HG03045 (cell line): ENCODE results near the gene TEX12.
"Not testable (repeated sequence)": the region's sequence is repeated elsewhere in the genome, so short reads cannot be mapped to it uniquely, and the experiment has no call there.

Experiments
- ATAC-seq: cut with Tn5 transposase; IDR thresholded peaks from one replicate; pipeline ENCODE4 v1.9.1; 2021; ENCODE audit warnings: mild to moderate bottlenecking, moderate library complexity; ENCODE audit not compliant: unreplicated experiment

TEX12 gene, protein sequence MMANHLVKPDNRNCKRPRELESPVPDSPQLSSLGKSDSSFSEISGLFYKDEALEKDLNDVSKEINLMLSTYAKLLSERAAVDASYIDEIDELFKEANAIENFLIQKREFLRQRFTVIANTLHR

DNA sequence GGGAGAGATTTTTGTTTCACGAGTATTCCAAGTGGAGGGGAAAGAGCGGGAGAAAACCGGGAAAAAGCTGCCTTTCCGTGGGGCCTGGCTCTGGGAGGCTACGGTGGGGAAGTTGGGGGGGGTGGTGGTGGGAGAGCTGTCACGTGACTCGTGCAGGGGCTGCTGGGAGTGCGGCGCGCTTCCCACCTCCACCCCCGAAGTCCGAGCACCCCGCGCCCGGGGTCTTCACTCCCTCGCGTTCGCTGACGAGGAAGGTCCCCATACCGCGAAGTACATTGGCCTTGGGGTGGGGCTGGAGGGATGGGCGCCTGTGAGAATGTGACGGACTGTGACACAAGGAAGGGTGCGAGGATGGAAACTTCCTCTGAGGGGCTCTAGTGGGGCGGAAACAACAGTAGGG lies at the start of gene TEX12:
TSS of gene TEX12 (plus strand) at position 228 of the 400 bp plus-strand sequence. CDS start 1,897 bp downstream, outside the sequence.
- no peak for ATAC-seq

DNA sequence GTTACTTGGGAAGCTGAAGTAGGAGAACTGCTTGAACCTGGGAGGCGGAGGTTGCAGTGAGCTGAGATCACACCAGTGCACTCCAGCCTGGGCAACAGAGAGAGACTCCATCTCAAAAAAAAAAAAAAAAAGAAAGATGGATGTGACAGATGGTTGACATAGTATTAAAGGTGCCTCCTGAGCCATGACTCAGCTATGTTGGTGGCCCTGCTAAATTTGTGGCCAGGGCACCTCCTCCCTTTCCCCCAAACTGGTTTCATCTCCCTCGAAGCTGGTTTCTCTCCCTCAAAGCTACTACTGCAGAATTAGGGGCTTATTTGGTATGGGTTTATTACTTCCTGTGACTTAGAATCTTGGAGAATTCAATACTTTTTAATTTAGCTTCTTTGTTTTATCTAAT lies 49.0 kb upstream of the TEX12 start:
- no peak for ATAC-seq

DNA sequence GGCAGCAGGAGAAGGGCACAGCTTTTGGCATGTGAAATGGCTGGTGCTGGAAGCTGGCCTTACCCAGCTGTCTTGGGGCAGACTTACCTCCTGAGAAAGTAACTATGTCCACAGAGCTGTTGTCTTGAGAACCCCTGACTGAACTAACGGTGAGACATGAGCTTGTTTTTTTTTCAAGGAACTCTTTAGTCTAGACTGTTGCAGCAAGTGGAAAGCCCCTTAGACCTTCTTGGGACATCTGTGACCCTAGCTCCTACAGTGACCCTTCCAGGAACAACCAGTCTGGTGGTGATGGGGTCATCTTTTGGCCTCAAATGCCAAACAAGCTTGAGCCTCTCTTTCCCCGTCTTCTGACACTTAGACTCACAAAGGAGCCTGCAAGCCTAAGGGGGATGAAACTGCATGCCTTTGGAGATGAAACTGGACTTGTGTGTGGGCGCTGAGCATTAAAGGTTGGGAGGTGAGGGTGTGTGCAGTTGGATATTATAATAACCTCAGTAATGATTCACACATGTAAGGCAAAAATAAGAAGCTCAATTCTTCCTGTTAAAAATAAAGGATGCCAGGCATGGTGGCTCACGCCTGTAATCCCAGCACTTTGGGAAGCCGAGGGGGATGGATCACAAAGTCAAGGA lies 45.1 kb upstream of the TEX12 start:
- ATAC-seq = no peak

DNA sequence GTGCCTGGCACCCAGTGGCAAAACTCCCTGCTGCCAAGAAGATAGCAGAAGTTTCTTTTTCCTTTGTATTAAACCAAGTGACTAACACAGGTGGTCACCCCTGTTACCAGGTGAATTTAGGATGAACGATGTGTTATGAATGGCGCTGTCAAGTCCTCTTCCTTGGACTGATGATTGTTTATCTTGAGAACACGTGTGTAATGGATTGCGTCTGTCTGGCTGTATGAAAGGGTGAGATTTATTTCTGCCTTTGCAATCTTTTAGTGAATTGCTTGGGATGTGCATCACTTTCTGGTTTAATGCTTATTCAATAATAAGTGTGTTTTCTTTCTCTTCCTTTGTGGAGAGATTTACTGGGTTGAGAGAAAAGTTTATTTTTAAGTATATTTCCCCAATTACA lies 44.0 kb upstream of the TEX12 start:
- ATAC-seq = no peak

DNA sequence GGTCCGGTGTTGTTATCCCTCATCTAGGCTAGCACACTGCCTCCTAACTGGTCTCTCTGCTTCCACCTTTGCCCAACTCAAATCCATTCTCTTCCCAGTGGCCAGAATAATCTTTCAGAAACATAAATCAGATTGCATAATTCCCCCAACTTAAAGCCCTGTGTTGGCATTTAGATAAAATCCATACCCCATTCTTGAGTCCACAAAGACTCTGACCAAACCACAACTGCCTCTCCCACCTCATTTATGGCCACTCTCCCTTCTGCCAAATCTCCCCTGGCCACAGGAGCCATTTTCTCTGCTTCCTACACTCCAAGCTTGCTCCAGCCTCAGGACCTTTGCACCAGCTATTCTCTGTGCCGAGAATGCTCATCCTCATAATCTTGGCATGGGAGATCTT lies 40.1 kb upstream of the TEX12 start:
- ATAC-seq = no peak

DNA sequence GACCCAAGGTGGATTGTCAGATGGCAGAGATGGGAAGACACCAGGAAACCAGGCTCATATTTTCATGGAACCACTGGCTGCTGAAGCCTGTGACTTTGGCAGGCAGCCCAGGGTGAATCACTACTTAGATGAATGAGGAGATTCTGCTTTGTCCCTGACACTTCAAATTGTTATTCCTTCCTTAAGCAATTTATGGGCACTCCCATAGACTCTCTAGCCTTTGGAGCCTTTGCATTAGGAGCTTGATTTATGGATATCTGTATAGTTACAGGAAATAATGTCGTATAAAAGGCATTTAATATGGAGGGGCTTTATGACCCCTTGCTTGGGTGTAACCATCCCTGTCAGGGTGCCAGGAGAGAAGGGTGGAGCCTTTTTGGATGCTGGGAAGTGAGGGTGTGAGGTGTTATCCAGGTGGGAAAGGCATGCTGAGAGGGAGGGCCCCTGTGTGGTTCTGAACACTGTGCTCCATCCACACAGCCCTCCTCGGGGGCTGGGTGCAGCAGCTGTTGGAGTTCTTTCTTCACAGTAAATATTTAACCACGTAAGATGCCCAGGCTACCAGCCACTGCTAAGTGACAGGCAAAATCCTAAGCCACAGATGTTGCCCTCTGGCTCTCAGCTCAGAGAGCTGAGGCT lies 38.6 kb upstream of the TEX12 start:
- ATAC-seq = no peak

DNA sequence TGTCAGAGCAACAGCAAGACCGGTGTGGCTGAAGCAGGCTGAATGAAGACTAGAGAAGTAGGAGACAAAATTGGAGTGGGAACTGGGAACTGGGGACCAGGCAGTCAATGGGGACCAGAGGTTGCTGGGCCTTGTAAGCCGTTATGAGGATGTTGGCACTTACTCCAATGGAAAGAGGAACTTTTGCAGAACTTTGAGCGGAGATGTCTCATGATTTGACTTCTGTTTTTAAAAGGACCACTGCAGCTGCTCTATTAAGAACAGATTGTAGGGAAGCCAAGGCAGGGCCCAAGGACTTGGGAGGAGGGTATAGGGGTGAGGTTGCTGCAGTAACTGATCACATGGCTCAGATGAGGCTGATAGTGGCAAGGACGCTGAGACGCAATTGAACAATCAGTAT lies 37.5 kb upstream of the TEX12 start:
- ATAC-seq = no peak

DNA sequence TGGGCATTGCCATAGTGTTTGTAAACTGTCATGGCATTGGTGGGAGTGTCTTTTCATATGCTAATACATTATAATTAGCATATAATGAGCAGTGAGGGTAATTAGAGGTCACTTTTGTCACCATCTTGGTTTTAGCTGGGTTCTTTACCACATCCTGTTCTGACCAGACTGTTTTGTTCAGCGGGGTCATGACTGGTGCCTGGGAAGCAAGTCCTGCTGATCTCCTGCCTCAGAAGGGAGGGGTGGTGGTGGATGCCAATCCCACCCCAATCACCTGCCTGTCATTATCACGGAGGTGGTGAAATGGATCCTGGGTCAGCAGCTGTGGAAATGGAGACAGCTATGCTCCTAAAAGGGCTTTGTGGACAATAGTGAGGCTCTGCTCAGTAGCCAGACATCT lies 34.4 kb upstream of the TEX12 start:
- no peak for ATAC-seq

DNA sequence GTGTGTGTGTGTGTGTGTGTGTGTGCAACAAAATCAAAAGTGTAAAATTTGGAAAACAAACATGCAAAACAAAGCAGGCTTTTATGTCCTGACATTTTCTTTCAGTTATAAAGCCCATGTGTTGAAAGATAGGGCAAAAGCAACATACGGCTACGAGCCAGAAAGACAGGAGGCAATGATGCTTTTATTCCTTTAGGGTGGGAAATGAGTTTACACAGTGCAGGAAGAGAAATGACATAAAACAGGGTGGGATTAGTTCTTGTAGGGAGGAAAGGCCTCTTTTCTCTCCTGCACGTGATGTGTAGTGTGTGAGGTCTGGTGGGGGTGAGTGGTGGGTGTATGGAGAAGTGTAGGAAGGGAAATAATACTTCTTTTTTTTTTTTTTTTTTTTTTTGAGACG lies 32.7 kb upstream of the TEX12 start:
- no peak for ATAC-seq

DNA sequence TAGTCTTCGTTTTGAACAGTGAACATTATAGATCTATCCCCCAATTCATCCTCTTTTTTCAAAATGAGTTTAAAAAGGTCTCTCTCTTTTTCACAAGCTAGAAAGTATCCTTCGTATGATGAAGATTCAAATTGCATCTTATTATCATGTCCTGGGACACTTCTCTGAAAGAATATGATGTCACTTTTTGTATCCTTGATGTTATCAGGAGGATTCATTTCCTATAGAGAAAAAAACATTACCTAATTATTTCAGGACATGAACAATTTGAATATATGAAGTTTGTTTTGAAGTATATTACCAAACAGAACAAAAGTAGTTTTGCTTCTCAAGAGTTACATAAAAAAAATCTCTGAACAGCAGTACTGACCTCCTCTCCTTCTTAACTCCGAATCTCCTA lies 23.6 kb upstream of the TEX12 start:
- ATAC-seq = no peak

DNA sequence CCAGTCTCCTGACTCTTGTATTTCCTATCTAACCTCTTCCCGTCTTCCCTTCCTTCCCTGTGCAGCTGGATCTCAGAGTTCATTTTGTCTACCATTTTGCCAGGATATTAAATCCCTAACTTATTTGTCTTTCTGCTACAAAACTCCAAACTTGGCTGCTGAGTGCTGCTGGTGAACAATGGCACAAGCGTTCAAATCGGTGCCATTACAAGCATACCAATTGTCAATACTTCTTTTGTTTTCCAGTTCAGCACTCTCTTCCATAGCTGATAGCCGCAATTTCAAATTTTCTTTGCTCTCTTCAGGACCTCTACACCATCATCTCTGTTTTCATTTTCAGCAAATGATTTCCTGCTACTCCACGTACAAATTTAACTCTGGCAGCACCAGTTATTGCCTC lies 16.7 kb upstream of the TEX12 start:
- no peak for ATAC-seq

DNA sequence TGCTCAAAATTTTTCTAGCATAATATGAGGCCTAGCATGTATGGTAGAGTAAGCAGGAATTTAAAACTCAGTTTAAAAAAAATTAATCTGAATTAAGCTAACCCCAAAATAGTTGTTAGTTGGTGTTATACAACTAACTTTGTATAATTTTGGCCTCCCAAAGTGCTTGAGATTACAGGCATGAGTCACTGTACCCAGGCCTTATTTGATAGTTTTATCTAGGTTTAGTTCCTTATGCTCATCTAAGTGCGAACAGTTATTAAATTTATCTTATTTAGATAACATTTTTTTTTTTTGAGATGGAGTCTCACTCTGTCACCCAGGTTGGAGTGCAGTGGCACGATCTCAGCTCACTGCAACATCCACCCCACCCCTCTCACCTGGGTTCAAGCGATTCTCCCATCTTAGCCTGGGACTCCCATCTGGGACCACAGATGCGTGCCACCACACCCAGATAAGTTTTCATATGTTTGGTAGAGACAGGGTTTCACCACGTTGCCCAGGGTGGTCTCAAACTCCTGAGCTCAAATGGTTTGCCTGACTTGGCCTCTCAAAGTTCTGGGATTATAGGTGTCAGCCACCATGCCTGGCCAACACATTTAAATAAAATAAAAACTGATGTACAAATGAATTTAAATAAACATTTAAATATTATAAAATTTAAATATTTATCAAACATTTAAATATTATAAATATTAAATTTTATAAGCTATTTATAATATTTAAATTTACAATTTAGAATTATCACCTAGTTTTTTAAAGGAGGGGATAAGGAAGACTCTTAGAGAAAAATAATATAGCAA lies 10.8 kb upstream of the TEX12 start:
- ATAC-seq = no peak

DNA sequence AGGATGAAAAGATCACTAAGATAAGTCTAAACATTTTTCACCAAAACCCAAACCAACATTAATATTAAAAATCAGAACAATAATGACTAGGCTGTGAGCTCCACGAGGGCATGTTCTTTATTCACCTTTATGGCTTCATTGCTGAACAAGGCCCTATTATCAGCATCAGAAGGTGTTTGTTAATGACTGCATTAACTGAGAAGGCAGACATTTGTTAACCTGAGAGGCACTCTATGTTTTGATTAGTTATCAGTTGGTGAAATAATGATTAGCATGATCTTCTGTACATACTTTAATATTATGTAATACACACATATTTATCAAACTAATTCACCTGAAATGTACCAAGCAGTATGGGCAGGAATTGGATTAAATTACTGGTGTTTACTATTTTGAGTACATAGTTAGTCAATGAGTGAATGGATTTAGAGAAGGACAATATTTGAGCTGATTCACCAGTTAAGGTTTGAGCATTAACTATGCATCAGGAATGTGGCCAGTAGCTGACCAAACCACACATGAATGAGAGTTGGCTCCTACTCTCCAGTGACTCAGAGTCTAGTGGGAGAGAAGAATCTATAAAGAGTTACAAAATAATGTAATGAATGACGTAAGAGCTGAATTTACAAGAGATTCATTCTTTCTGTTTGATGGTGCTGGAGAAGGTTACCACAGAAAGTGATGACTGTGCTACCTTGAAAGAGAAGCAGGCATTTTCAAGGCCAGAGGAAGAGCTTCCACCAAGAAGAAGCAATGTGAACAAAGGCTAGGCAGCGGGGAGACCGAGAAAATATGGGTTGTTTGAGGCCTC lies 10.0 kb upstream of the TEX12 start:
- no peak for ATAC-seq

DNA sequence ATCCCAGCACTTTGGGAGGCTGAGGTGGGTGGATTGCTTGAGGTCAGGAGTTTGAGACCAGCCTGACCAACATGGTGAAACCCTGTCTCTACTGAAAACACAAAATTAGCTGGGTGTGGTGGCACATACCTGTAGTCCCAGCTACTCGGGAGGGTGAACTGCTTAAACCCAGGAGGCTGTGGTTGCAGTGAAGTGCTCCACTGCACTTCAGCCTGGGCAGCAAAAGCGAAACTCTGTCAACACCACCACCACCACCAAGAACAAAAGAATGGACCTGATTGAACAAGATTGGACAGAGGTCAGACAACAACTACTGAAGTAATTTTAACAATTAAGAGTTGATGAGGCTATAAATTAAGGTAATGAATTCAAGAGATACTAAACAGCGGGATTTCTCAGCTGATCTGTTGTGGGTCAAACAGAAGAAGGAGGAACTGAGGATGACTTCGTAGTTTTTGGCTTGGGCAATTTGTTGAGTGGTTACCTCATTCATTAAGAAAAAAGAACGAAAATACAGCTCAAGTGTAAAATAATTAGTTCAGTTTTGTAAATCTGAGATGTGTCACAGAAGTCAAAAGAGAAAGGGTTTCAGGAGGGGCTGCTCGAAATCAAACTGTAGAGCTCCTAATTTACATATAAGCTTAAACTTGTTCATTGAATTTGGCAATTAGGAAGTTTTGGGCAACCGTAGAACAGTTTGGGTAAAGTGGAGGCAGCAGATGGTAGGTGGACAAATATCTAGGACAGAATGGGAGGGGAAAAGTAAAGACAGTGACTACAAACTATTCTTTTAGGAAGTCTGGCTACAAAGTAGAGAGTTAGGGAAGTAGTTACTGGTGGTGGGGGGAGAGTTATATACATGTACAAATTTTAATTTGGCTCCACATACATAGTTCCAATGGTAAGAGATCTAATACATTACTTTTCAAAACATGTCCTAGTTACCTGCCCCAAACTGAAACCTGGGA lies 7.8 kb upstream of the TEX12 start:
- no peak for ATAC-seq

DNA sequence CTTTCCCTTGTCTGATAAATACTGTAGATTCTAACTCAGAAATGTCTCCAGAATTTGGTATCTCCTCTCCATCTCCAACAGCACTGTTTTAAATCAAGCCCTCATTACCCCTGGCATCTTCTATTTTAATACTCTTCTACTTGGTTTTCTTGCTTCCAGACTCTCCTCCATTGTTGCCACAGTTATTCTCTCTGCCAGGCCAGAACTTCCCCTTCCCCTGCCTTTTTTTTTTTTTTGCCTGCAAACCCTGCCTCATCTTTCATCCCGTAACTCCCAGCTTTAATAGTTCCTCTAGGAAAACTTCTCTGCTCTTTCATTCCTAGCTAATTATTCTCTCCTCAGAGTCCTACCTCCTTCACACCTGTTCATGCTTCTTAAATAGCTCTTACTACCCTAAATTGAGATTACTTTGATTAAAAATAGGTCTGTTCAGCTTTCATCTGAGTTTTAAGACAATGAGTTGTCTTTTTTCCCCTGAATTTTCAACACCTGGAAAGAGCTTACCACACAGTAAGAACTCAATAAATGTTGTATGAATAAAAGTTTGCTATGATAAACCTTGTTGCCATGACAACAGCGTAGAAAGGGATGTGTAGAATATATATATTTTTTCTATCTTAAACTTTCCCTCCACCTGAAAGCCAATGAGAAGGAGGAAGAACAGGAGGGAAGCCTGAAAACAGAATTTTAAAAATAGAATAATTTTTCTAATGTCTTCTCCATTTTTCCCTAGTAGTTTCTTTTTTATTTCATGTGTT lies 6.9 kb upstream of the TEX12 start:
- no peak for ATAC-seq

DNA sequence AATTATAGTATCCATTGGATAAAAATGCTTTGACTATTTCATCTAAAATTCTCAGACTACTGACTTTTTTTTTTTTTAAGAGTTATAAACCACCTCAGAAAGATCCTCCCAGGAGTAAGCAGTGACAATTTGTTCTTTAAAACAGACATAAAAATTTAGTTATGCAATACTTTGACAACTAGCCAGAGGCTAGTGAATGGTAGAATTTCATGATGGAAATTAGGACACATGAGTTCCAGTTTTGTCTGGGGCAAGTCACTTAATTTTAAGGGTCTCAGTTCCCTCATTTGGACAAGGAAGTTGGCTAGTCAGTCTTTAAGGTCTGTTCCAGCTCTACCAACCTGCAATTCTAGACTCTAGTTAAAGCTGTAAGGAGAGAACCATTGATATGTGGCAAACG lies 6.2 kb upstream of the TEX12 start:
- ATAC-seq = no peak

DNA sequence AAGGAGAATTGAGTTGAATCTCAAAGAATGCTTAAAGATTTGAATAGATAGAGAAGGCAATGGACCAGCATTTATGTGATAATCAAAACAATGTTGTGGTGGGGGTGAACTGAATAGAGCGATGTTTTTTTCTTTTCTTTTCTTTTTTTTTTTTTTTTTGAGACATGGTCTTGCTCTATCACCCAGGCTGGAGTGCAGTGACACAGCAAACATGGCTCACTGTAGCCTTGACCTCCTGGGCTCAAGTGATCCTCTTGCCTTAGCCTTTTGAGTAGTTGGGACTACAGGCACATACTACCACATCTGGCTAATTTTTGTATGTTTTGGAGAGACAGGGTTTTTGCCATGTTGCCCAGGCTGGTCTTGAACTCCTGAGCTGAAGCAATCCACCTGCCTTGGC lies 5.0 kb upstream of the TEX12 start:
- ATAC-seq = not testable (repeated sequence)

DNA sequence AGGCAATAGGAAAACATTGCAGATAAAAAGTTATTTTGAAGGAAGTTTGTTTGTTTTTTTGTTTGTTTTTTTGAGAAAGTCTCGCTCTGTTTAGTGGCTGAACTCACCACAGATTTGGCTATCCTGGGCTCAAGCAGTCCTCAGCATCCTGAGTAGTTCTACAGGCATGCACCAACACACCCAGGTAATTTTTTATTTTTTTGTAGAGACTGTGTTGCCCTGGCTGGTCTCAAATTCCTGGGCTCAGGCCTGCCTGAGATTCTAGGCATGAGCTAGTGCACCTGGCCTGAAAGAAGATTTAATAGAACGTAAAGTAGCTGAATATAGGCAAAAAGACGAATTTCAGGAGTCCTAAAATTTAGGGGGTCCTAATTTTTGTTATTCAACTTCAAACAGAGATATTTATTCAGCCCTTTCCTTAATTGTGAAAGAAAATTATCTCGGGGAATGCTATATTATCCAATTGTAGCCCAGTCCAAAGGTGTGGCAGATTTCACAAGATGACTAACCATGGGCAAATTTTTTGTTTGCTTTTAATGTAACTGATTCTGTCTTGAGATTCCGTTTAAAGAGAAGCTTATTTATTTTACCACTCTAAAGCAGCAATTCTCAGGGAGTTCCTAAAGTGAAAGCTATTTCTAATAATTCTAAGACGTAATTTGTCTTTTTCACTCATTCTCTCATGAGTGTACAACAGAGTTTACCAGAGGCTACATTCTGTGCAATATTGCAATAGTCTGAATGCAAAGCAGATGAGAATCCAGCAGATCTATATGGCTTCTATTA lies 4.2 kb upstream of the TEX12 start:
- no peak for ATAC-seq
